ENCODE measurements around the gene SORCS2.

The SORCS2 gene

GRCh38 chr4:7185487-7186030 lies 6.8 kb upstream of the SORCS2 start:
- Histone ChIP-seq H3K4me3 (ENCODE audit: low read depth, low read length) (no peak overlapping the region), H3K27me3 (peaks cover 38% of the 10 kb centered on the region), H3K4me1 (no peaks in the 10 kb centered on the region), H3K36me3 (no peaks in the 10 kb centered on the region), H3K9me3 (no peaks in the 10 kb centered on the region)
- peak; percentile 4 for DNase-seq
- TF ChIP-seq, protein P1, sequence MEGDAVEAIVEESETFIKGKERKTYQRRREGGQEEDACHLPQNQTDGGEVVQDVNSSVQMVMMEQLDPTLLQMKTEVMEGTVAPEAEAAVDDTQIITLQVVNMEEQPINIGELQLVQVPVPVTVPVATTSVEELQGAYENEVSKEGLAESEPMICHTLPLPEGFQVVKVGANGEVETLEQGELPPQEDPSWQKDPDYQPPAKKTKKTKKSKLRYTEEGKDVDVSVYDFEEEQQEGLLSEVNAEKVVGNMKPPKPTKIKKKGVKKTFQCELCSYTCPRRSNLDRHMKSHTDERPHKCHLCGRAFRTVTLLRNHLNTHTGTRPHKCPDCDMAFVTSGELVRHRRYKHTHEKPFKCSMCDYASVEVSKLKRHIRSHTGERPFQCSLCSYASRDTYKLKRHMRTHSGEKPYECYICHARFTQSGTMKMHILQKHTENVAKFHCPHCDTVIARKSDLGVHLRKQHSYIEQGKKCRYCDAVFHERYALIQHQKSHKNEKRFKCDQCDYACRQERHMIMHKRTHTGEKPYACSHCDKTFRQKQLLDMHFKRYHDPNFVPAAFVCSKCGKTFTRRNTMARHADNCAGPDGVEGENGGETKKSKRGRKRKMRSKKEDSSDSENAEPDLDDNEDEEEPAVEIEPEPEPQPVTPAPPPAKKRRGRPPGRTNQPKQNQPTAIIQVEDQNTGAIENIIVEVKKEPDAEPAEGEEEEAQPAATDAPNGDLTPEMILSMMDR (IDR thresholded peaks at IDR 0.05; ENCODE audit: low read depth, low read length) = no peak

GRCh38 chr4:7186031-7186430 lies 6.3 kb upstream of the SORCS2 start:
- Histone ChIP-seq H3K36me3 (no peaks in the 10 kb centered on the region), H3K9me3 (no peaks in the 10 kb centered on the region), H3K4me1 (no peaks in the 10 kb centered on the region), H3K27me3 (peaks cover 42% of the 10 kb centered on the region), H3K4me3 (ENCODE audit: low read depth, low read length) (no peak overlapping the region)
- TF ChIP-seq, protein P1 (IDR thresholded peaks at IDR 0.05; ENCODE audit: low read depth, low read length) = peak; percentile 54
- DNase-seq = peak; percentile 61

- Histone ChIP-seq H3K27me3 (peaks cover 47% of the 10 kb centered on the region), H3K36me3 (no peaks in the 10 kb centered on the region), H3K4me3 (ENCODE audit: low read depth, low read length) (no peak overlapping the region), H3K9me3 (no peaks in the 10 kb centered on the region), H3K4me1 (no peaks in the 10 kb centered on the region)
- DNase-seq = peak; percentile 2
- TF ChIP-seq, protein P1 (IDR thresholded peaks at IDR 0.05; ENCODE audit: low read depth, low read length) = no peak
Observed at GRCh38 chr4:7186516-7187167, 5.7 kb upstream of the SORCS2 start.

DNA sequence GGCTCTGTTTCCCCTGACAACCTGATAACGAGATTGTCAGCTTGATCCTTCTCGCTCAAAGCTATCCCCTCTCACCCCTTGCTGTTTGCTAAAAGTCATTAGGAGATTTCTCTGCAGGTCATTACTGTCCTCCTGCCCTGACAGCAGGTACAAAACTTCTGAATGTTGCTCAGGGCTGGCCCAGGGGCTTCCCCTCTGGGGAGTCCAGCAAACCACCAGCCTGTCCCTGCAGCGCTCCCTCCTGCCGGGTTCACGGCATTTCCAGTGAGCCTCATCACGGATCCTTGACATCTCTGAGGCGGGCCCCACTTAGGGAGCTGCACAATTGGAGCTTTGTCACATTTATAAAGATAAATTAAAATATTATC lies 5.2 kb upstream of the SORCS2 start:
- TF ChIP-seq, protein P1 (IDR thresholded peaks at IDR 0.05; ENCODE audit: low read depth, low read length) = 0 out of 2 replicates have a peak, but pooled peaks have one; percentile 4
- Histone ChIP-seq H3K4me3 (ENCODE audit: low read depth, low read length) (no peak overlapping the region), H3K9me3 (no peaks in the 10 kb centered on the region), H3K36me3 (no peaks in the 10 kb centered on the region), H3K27me3 (peaks cover 50% of the 10 kb centered on the region), H3K4me1 (no peaks in the 10 kb centered on the region)
- peak; percentile 12 for DNase-seq

DNA sequence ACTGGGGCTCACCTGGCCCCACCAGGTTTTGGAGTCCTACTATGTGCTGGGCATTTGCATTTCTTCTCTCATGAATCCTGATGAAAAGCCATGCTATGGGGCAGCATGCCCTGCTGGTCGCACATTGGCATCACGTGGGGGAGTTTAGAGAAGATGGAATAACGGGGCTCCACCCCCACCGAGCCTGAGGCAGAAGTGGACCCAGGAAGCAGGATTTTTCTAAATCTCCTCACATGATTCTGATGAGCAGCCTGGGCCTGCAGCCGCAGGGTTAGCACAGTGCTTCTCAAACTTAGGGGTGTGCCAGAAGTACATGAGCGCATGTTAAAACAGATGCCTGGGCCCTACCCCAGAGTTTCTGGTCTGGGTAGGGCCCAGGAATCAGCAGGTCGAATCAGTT lies 4.6 kb upstream of the SORCS2 start:
- peak; percentile 2 for DNase-seq
- H3K4me3 ChIP-seq (ENCODE audit: low read depth, low read length) = no peak overlapping the region
- no peaks in the 10 kb centered on the region for H3K4me1 ChIP-seq
- TF ChIP-seq, protein P1 (IDR thresholded peaks at IDR 0.05; ENCODE audit: low read depth, low read length) = no peak
- no peaks in the 10 kb centered on the region for H3K36me3 ChIP-seq
- H3K9me3 ChIP-seq = no peaks in the 10 kb centered on the region
- H3K27me3 ChIP-seq = peaks cover 51% of the 10 kb centered on the region

GRCh38 chr4:7189066-7189465 lies 3.3 kb upstream of the SORCS2 start:
- TF ChIP-seq, protein P1 (IDR thresholded peaks at IDR 0.05; ENCODE audit: low read depth, low read length) = no peak
- Histone ChIP-seq H3K9me3 (no peaks in the 10 kb centered on the region), H3K4me3 (ENCODE audit: low read depth, low read length) (no peak overlapping the region), H3K36me3 (no peaks in the 10 kb centered on the region), H3K4me1 (peaks cover 8% of the 10 kb centered on the region), H3K27me3 (peaks cover 62% of the 10 kb centered on the region)
- no peak for DNase-seq

Data from BE2C (cell line).